Activated T-cell treated with anti-CD3 and anti-CD28 coated beads, Interleukin-2, amount 50 U/mL, for 24 hours (primary cell): Measurements from ENCODE around the gene TPK1.

Experiments used
- DNase-seq: peaks from one replicate; pipeline ENCODE4 v3.0.0-alpha.2; 2020
- H3K27ac Mint-ChIP-seq: 2 replicates; pipeline ENCODE4 v1.8.0; 2020; ENCODE audit warnings: mild to moderate bottlenecking, mixed read lengths
- H3K27me3 Mint-ChIP-seq: 2 replicates; pipeline ENCODE4 v1.8.0; 2020; ENCODE audit warnings: mixed read lengths
- H3K36me3 Mint-ChIP-seq: 2 replicates; pipeline ENCODE4 v1.8.0; 2020; ENCODE audit warnings: low read depth, mixed read lengths
- H3K4me1 Mint-ChIP-seq: 2 replicates; pipeline ENCODE4 v1.8.0; 2020; ENCODE audit warnings: low read depth, mixed read lengths
- H3K4me3 Mint-ChIP-seq: 2 replicates; pipeline ENCODE4 v1.8.0; 2020; ENCODE audit warnings: mild to moderate bottlenecking, moderate library complexity, mixed read lengths
- H3K9me3 Mint-ChIP-seq: 2 replicates; pipeline ENCODE4 v1.8.0; 2020; ENCODE audit warnings: mixed read lengths

Gene TPK1

DNA sequence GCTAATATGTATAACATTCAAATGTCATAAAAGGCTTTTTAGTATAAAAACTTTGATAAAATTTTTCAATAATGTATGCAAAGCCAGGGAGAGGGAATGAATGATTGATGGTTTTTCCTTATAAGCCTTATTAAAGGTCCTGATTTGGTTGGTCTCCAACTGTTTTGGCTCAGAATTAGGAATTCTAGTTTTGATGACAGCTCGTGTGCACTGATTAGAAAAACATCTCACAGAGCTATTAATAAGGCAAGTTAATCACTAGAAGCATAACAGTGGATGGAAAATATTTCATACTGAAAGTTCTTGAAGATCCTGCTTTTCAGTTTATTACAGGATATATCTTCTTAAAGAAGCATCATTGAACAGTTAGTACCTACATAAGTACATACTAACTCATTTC is 317.5 kb downstream of the TPK1 start:
- H3K27ac Mint-ChIP-seq = no peak overlapping the region
- no peaks in the 10 kb centered on the region for H3K9me3 Mint-ChIP-seq
- DNase-seq = no peak
- H3K27me3 Mint-ChIP-seq = no peaks in the 10 kb centered on the region
- no peaks in the 10 kb centered on the region for H3K36me3 Mint-ChIP-seq
- H3K4me1 Mint-ChIP-seq = peaks cover 19% of the 10 kb centered on the region
- no peak overlapping the region for H3K4me3 Mint-ChIP-seq

GRCh38 chr7:144517749-144518148 is 318.1 kb downstream of the TPK1 start:
- Mint-ChIP-seq H3K27me3 (no peaks in the 10 kb centered on the region), H3K4me1 (peaks cover 19% of the 10 kb centered on the region), H3K4me3 (no peak overlapping the region), H3K27ac (no peak overlapping the region), H3K9me3 (no peaks in the 10 kb centered on the region), H3K36me3 (no peaks in the 10 kb centered on the region)
- no peak for DNase-seq

GRCh38 chr7:144516729-144517525 is 318.9 kb downstream of the TPK1 start:
- H3K4me3 Mint-ChIP-seq = no peak overlapping the region
- peaks cover 19% of the 10 kb centered on the region for H3K4me1 Mint-ChIP-seq
- no peaks in the 10 kb centered on the region for H3K36me3 Mint-ChIP-seq
- DNase-seq = no peak
- H3K27ac Mint-ChIP-seq = no peak overlapping the region
- H3K27me3 Mint-ChIP-seq = no peaks in the 10 kb centered on the region
- no peaks in the 10 kb centered on the region for H3K9me3 Mint-ChIP-seq

DNA sequence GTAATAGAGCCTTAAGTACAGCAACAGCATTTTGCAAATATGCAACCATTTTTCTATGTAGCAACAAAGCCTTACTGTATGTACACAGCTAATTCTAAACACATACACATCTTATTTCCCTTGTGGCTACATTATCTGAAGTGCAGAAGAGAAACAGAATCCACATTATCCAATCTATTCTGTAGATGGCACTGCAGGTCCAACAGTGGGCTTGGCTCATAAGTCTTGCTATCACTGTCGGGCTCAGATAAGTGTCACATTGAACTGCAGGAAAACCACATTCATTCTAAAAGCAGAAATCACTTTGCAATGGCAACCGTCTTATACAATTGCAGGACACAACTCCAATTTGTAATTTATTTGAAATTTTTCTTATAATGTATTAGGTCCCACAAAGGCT is 322.5 kb downstream of the TPK1 start:
- Mint-ChIP-seq H3K9me3 (no peaks in the 10 kb centered on the region), H3K27ac (no peak overlapping the region), H3K4me1 (peaks cover 10% of the 10 kb centered on the region), H3K36me3 (no peaks in the 10 kb centered on the region), H3K27me3 (no peaks in the 10 kb centered on the region), H3K4me3 (no peak overlapping the region)
- no peak for DNase-seq

DNA sequence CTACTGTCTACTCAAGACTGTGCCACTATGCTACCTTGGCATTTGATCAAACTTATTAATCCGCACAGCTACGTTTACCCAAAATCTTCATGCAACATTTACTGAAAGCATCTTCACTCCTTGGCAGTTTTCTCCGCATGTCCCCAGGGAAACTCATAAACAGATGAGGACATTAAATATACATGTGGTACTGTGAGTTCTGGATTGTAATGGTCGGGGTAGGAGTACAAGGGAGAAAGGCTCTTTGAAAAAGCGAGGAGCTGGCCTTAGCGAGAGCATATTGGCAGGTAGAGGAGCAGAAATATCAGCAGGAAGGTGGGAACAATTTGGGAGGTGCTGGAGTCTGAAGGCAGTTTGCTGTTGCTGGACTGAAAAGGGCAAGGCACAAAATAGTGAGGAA is 325.2 kb downstream of the TPK1 start:
- Mint-ChIP-seq H3K36me3 (no peaks in the 10 kb centered on the region), H3K4me1 (no peaks in the 10 kb centered on the region), H3K4me3 (no peak overlapping the region)

GRCh38 chr7:144508702-144509101 is 327.2 kb downstream of the TPK1 start:
- DNase-seq = no peak

More for the DNA sequence above, 325.2 kb downstream of the TPK1 start:
- no peak for DNase-seq
- Mint-ChIP-seq H3K9me3 (no peaks in the 10 kb centered on the region), H3K27me3 (no peaks in the 10 kb centered on the region), H3K27ac (no peak overlapping the region)

GRCh38 chr7:144503215-144503614 is 332.6 kb downstream of the TPK1 start:
- H3K4me1 Mint-ChIP-seq = no peaks in the 10 kb centered on the region
- no peaks in the 10 kb centered on the region for H3K36me3 Mint-ChIP-seq
- no peaks in the 10 kb centered on the region for H3K27me3 Mint-ChIP-seq
- DNase-seq = no peak
- H3K4me3 Mint-ChIP-seq = no peak overlapping the region
- no peaks in the 10 kb centered on the region for H3K9me3 Mint-ChIP-seq
- H3K27ac Mint-ChIP-seq = no peak overlapping the region

More at GRCh38 chr7:144508702-144509101, 327.2 kb downstream of the TPK1 start:
- no peak overlapping the region for H3K4me3 Mint-ChIP-seq
- H3K36me3 Mint-ChIP-seq = no peaks in the 10 kb centered on the region
- no peaks in the 10 kb centered on the region for H3K27me3 Mint-ChIP-seq
- H3K27ac Mint-ChIP-seq = no peak overlapping the region
- H3K4me1 Mint-ChIP-seq = no peaks in the 10 kb centered on the region
- no peaks in the 10 kb centered on the region for H3K9me3 Mint-ChIP-seq

DNA sequence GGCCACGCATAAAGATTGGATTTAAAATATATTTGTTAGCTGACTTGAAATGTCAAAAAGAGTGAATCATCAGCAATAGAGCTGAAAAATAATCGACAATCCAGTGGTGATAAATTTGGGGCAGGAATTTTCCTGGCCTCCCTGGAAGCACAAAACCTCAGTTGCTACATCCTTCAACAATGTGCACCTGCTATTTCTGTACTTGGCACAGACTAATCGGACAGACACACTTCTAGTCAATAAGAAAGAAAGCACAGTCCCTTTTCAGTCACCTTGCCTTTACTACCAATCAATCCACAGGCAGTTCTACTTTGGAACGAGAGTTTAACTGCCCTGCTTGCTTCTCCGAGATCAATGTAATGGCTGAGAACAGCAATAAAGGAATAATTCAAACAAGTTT is 335.6 kb downstream of the TPK1 start:
- no peaks in the 10 kb centered on the region for H3K4me1 Mint-ChIP-seq
- peaks cover 2% of the 10 kb centered on the region for H3K9me3 Mint-ChIP-seq
- DNase-seq = no peak
- no peaks in the 10 kb centered on the region for H3K27me3 Mint-ChIP-seq
- H3K36me3 Mint-ChIP-seq = peaks cover 3% of the 10 kb centered on the region
- no peak overlapping the region for H3K4me3 Mint-ChIP-seq
- no peak overlapping the region for H3K27ac Mint-ChIP-seq

- Mint-ChIP-seq H3K27me3 (no peaks in the 10 kb centered on the region), H3K4me1 (no peaks in the 10 kb centered on the region), H3K4me3 (no peak overlapping the region), H3K9me3 (peaks cover 3% of the 10 kb centered on the region), H3K27ac (no peak overlapping the region), H3K36me3 (peaks cover 6% of the 10 kb centered on the region)
- no peak for DNase-seq
Observed at GRCh38 chr7:144497282-144497681, 338.6 kb downstream of the TPK1 start.

- H3K27ac Mint-ChIP-seq = no peak overlapping the region
- no peaks in the 10 kb centered on the region for H3K4me1 Mint-ChIP-seq
- DNase-seq = no peak
- H3K36me3 Mint-ChIP-seq = peaks cover 11% of the 10 kb centered on the region
- H3K27me3 Mint-ChIP-seq = no peaks in the 10 kb centered on the region
- H3K4me3 Mint-ChIP-seq = no peak overlapping the region
- peaks cover 3% of the 10 kb centered on the region for H3K9me3 Mint-ChIP-seq
Observed at GRCh38 chr7:144494355-144494754, 341.5 kb downstream of the TPK1 start.

- Mint-ChIP-seq H3K27ac (no peak overlapping the region), H3K4me3 (no peak overlapping the region), H3K4me1 (no peaks in the 10 kb centered on the region), H3K36me3 (peaks cover 14% of the 10 kb centered on the region), H3K9me3 (peaks cover 2% of the 10 kb centered on the region), H3K27me3 (no peaks in the 10 kb centered on the region)
- no peak for DNase-seq
Observed at GRCh38 chr7:144489504-144489903, 346.3 kb downstream of the TPK1 start.

- Mint-ChIP-seq H3K36me3 (peaks cover 19% of the 10 kb centered on the region), H3K9me3 (peaks cover 7% of the 10 kb centered on the region), H3K27ac (no peak overlapping the region), H3K4me3 (no peak overlapping the region), H3K4me1 (no peaks in the 10 kb centered on the region), H3K27me3 (no peaks in the 10 kb centered on the region)
- no peak for DNase-seq
Observed at GRCh38 chr7:144488977-144489376, 346.9 kb downstream of the TPK1 start.

DNA sequence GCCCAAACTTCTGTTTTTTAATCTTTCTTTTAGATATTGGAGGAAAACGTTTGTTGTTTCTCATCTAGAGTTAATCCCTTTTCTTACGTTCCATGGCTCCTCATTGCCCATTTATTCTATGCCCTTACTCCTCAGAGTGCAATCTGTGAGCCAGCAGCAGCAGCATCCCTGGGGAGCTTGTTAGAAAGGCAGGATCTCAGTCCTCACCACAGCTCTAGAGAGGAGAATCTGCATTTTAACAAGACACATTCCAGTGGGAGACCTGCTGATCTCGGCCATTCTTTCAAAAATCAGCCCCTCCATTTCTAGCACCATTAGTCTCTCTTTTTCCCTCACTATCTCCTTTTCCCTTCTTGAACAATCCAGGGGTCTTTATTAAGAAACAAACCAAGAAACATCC is 348.0 kb downstream of the TPK1 start:
- Mint-ChIP-seq H3K4me3 (no peak overlapping the region), H3K27ac (no peak overlapping the region), H3K4me1 (no peaks in the 10 kb centered on the region), H3K36me3 (peaks cover 20% of the 10 kb centered on the region), H3K9me3 (peaks cover 8% of the 10 kb centered on the region), H3K27me3 (no peaks in the 10 kb centered on the region)
- no peak for DNase-seq

GRCh38 chr7:144484445-144484844 is 351.4 kb downstream of the TPK1 start:
- H3K36me3 Mint-ChIP-seq = peaks cover 14% of the 10 kb centered on the region
- peaks cover 8% of the 10 kb centered on the region for H3K9me3 Mint-ChIP-seq
- no peak for DNase-seq
- no peak overlapping the region for H3K27ac Mint-ChIP-seq
- no peak overlapping the region for H3K4me3 Mint-ChIP-seq
- no peaks in the 10 kb centered on the region for H3K27me3 Mint-ChIP-seq
- H3K4me1 Mint-ChIP-seq = no peaks in the 10 kb centered on the region

DNA sequence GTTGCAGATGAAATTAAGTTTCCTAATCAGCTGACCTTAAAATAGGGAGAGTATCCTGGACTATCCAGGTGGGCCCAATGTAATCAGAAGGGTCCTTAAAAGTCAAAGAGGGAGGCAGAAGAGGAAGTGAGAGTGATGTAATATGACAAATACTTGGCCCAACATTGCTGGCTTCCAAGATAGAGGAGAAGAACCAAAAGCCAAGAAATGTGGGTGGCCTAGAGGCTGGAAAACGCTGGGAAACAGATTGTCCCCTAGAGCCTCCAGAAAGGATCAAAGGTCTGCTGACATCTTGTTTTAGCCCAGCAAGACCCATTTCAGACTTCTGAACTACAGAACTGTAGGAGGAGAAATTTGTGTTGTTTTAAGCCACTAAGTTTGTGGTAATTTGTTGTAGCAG is 352.7 kb downstream of the TPK1 start:
- Mint-ChIP-seq H3K36me3 (peaks cover 12% of the 10 kb centered on the region), H3K9me3 (peaks cover 8% of the 10 kb centered on the region), H3K27ac (no peak overlapping the region), H3K4me3 (no peak overlapping the region), H3K4me1 (no peaks in the 10 kb centered on the region), H3K27me3 (no peaks in the 10 kb centered on the region)
- DNase-seq = no peak

GRCh38 chr7:144481833-144482232 is 354.0 kb downstream of the TPK1 start:
- H3K4me1 Mint-ChIP-seq = no peaks in the 10 kb centered on the region
- H3K36me3 Mint-ChIP-seq = peaks cover 8% of the 10 kb centered on the region
- peaks cover 8% of the 10 kb centered on the region for H3K9me3 Mint-ChIP-seq
- no peak overlapping the region for H3K4me3 Mint-ChIP-seq
- no peaks in the 10 kb centered on the region for H3K27me3 Mint-ChIP-seq
- H3K27ac Mint-ChIP-seq = no peak overlapping the region
- DNase-seq = no peak
